OCI-LY7 (cell line): ENCODE data around the gene OPCML. TPM values are rescaled to one million over a fixed set of nuclear protein-coding genes. Genes with fewer than 3 reads are reported as not detected.

Experiments used
- BruUV-seq: library from RNA; stranded (reverse); fragments of 400-500 nt; replicated peaks from 2 replicates; lab custom pipeline; 2021; lab: Mats Ljungman, UMichigan
- CTCF ChIA-PET: fragments of 300-600 bp; sonication (Branson Sonifier 250); formaldehyde crosslinking; loops from one replicate; lab custom pipeline; 2022; ENCODE audit warnings: antibody characterized with exemption; ENCODE audit not compliant: unreplicated experiment; lab: Charles Lee
- POLR2A ChIA-PET: fragments of 300-600 bp; sonication (Branson Sonifier 250); formaldehyde crosslinking; loops from one replicate; lab custom pipeline; 2022; ENCODE audit warnings: antibody characterized with exemption; lab: Charles Lee
- DNase-seq: peaks from one replicate; pipeline ENCODE4 v3.0.0-alpha.2; 2015; ENCODE audit warnings: low spot score
- H2AFZ ChIP-seq: fragments of 200-600 bp; sonication (generic), shearing (Covaris generic); 2 replicates; pipeline ENCODE4 v1.6.1; 2014; ENCODE audit warnings: mild to moderate bottlenecking, antibody characterized with exemption, low read length, moderate library complexity
- H3K27ac ChIP-seq: fragments of 200-600 bp; sonication (generic); 2 replicates; pipeline ENCODE4 v1.5.1; 2014; ENCODE audit warnings: mixed run types, low read depth, mild to moderate bottlenecking, moderate library complexity, low read length, inconsistent platforms; ENCODE audit not compliant: poor library complexity, severe bottlenecking
- H3K36me3 ChIP-seq: fragments of 200-600 bp; sonication (generic); 2 replicates; pipeline ENCODE4 v1.6.1; 2014; ENCODE audit warnings: mild to moderate bottlenecking, antibody characterized with exemption, low read length, moderate library complexity, mixed read lengths; ENCODE audit not compliant: insufficient read depth
- H3K4me1 ChIP-seq: fragments of 200-600 bp; sonication (generic); 2 replicates; pipeline ENCODE4 v1.5.1; 2014; ENCODE audit warnings: mild to moderate bottlenecking, low read length; ENCODE audit not compliant: insufficient read depth, poor library complexity, severe bottlenecking
- H3K4me2 ChIP-seq: fragments of 200-600 bp; sonication (generic); 2 replicates; pipeline ENCODE4 v1.6.1; 2014; ENCODE audit warnings: mild to moderate bottlenecking, low read length
- H3K4me3 ChIP-seq: fragments of 200-600 bp; sonication (generic); 2 replicates; pipeline ENCODE4 v1.5.1; 2014; ENCODE audit warnings: mild to moderate bottlenecking, low read depth, low read length; ENCODE audit not compliant: poor library complexity, severe bottlenecking
- H3K79me2 ChIP-seq: fragments of 200-600 bp; sonication (generic); 2 replicates; pipeline ENCODE4 v1.6.1; 2016; ENCODE audit warnings: low read depth, mild to moderate bottlenecking, low read length, moderate library complexity, mixed read lengths; ENCODE audit not compliant: insufficient read depth
- H3K9me2 ChIP-seq: fragments of 200-600 bp; sonication (generic); 2 replicates; pipeline ENCODE4 v1.6.1; 2016; ENCODE audit warnings: mild to moderate bottlenecking, low read length, mixed read lengths; ENCODE audit not compliant: insufficient read depth
- H3K9me3 ChIP-seq: fragments of 200-600 bp; sonication (generic); 2 replicates; pipeline ENCODE4 v1.6.1; 2014; ENCODE audit warnings: mild to moderate bottlenecking, mixed run types, low read length, mixed read lengths
- H4K20me1 ChIP-seq: fragments of 200-600 bp; sonication (generic); 2 replicates; pipeline ENCODE4 v1.6.1; 2014; ENCODE audit warnings: mild to moderate bottlenecking, antibody characterized with exemption, low read length, moderate library complexity, mixed read lengths; ENCODE audit not compliant: insufficient read depth
- EZH2phosphoT487 ChIP-seq: fragments of 200-600 bp; sonication (generic); IDR thresholded peaks from 2 replicates; pipeline ENCODE4 v1.6.1; 2018; ENCODE audit warnings: low read depth, borderline replicate concordance, mild to moderate bottlenecking, mixed run types, antibody characterized with exemption, low read length, moderate library complexity, mixed read lengths
- intact Hi-C: fragments of 100-400 bp; cut with micrococcal nuclease; formaldehyde crosslinking; loops from one replicate; pipeline ENCODE4 v1.10.0; 2022; ENCODE audit not compliant: unreplicated experiment
- total RNA-seq, 2 experiments: library from RNA; depleted of rRNA in 1 of 2; stranded (reverse); fragments of >200 nt in 1 of 2; shearing (Covaris generic) in 1 of 2; gene quantifications; 2 replicates each; pipeline ENCODE4 v1.2.3, GENCODE V29; 2014 to 2022
- TF ChIP-seq, protein P1 (sequence below): fragments of 200-600 bp; sonication (generic); conservative IDR thresholded peaks from 2 replicates; pipeline ENCODE4 v1.5.1; 2014; ENCODE audit warnings: mild to moderate bottlenecking, antibody characterized with exemption, low read length, moderate library complexity, mixed read lengths

Gene OPCML
- total RNA-seq, 2 experiments from 2014 or later: not detected

DNA sequence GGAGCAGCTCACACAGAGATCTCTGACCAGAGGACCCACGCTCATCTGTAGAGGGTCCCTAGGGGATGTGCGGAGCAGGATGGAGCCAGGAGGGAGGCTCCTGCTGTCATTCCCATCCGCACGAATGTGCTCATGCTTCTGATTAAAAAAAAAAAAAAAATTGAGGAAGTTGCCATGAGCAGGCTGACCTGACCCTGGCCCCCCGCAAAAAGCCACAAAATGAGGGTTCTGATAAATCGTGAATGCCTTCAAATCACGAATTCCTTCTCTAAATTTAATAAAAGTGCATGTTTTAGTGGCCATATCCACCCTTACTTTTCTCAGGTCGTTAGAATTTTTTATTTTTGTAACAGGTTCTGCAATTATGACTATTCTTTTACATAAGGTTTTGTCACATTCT is 378.2 kb downstream of the OPCML start:
- no peaks in the 10 kb centered on the region for H3K9me3 ChIP-seq
- CTCF ChIA-PET: no interaction called here
- H2AFZ ChIP-seq: no peak overlapping the region
- no peaks in the 10 kb centered on the region for H3K36me3 ChIP-seq
- no peak overlapping the region for H3K27ac ChIP-seq
- no peaks in the 10 kb centered on the region for H3K9me2 ChIP-seq
- no peak for TF ChIP-seq EZH2phosphoT487
- TF ChIP-seq, protein P1, sequence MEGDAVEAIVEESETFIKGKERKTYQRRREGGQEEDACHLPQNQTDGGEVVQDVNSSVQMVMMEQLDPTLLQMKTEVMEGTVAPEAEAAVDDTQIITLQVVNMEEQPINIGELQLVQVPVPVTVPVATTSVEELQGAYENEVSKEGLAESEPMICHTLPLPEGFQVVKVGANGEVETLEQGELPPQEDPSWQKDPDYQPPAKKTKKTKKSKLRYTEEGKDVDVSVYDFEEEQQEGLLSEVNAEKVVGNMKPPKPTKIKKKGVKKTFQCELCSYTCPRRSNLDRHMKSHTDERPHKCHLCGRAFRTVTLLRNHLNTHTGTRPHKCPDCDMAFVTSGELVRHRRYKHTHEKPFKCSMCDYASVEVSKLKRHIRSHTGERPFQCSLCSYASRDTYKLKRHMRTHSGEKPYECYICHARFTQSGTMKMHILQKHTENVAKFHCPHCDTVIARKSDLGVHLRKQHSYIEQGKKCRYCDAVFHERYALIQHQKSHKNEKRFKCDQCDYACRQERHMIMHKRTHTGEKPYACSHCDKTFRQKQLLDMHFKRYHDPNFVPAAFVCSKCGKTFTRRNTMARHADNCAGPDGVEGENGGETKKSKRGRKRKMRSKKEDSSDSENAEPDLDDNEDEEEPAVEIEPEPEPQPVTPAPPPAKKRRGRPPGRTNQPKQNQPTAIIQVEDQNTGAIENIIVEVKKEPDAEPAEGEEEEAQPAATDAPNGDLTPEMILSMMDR: no peak
- H3K4me1 ChIP-seq: no peaks in the 10 kb centered on the region
- H3K79me2 ChIP-seq: no peaks in the 10 kb centered on the region
- H3K4me3 ChIP-seq: no peak overlapping the region
- no peak for DNase-seq
- no peak overlapping the region for H3K4me2 ChIP-seq
- no TSS peak for BruUV-seq
- H4K20me1 ChIP-seq: no peaks in the 10 kb centered on the region
- intact Hi-C loops: no loop called here
- POLR2A ChIA-PET: no interaction called here

DNA sequence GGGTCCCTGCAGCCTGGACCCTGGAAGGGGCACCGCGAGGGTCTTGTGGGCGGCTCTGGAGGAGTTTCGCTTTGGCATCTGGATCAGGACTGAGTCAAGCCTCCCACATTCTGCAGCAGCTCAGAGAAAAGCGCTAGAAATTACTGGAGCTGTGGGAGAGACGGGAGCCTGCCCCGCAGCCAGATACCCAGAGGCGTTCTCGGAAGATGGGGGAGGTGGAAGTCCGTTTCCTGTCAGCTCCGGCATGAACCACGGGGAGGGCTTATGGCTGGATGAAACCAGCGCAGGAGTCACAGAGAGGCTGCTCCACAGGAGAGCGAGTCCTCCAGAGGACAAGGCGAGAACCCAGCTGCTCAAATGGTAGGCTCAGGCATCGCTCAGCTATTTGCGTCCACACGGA is 379.3 kb downstream of the OPCML start:
- H3K4me3 ChIP-seq: no peak overlapping the region
- ChIA-PET POLR2A (no interaction called here), CTCF (no interaction called here)
- DNase-seq: no peak
- H3K27ac ChIP-seq: no peak overlapping the region
- no peak for TF ChIP-seq EZH2phosphoT487
- TF ChIP-seq, protein P1: no peak
- no peak overlapping the region for H2AFZ ChIP-seq
- H3K9me3 ChIP-seq: no peaks in the 10 kb centered on the region
- intact Hi-C loops: no loop called here
- no peak overlapping the region for H3K4me2 ChIP-seq
- H3K36me3 ChIP-seq: no peaks in the 10 kb centered on the region
- no peaks in the 10 kb centered on the region for H4K20me1 ChIP-seq
- no peaks in the 10 kb centered on the region for H3K9me2 ChIP-seq
- no TSS peak for BruUV-seq
- H3K4me1 ChIP-seq: no peaks in the 10 kb centered on the region
- no peaks in the 10 kb centered on the region for H3K79me2 ChIP-seq

GRCh38 chr11:133149698-133150097 is 382.6 kb downstream of the OPCML start:
- intact Hi-C loops: no loop called here
- DNase-seq: no peak
- no peak overlapping the region for H3K27ac ChIP-seq
- H3K9me3 ChIP-seq: no peaks in the 10 kb centered on the region
- BruUV-seq: no TSS peak
- H3K9me2 ChIP-seq: no peaks in the 10 kb centered on the region
- TF ChIP-seq, protein P1: no peak
- TF ChIP-seq EZH2phosphoT487: no peak
- no peaks in the 10 kb centered on the region for H3K79me2 ChIP-seq
- no peaks in the 10 kb centered on the region for H3K4me1 ChIP-seq
- no peak overlapping the region for H3K4me3 ChIP-seq
- ChIA-PET CTCF (no interaction called here), POLR2A (no interaction called here)
- H2AFZ ChIP-seq: no peak overlapping the region
- H3K36me3 ChIP-seq: no peaks in the 10 kb centered on the region
- H3K4me2 ChIP-seq: no peak overlapping the region
- H4K20me1 ChIP-seq: no peaks in the 10 kb centered on the region
